ENCODE results near the gene DDIT3. TPM values are rescaled to one million over a fixed set of nuclear protein-coding genes. Genes with fewer than 3 reads are reported as not detected.
"Not testable (repeated sequence)": the region's sequence is repeated elsewhere in the genome, so short reads cannot be mapped to it uniquely, and the experiment has no call there.

The DDIT3 gene
- total RNA-seq, 1 experiment from 2014 or later = 11.8 TPM

- no peak for DNase-seq (ENCODE audit: low read depth)
These were observed 6.3 kb upstream of the DDIT3 start for GRCh38 chr12:57526477-57527126.

GRCh38 chr12:57525615-57526383, 5.5 kb upstream of the DDIT3 start:
- no peak for DNase-seq (ENCODE audit: low read depth)

- DNase-seq (ENCODE audit: low read depth) = no peak
These were observed 4.7 kb upstream of the DDIT3 start for GRCh38 chr12:57524814-57525614.

- no peak for DNase-seq (ENCODE audit: low read depth)
These were observed 3.6 kb upstream of the DDIT3 start for GRCh38 chr12:57523706-57524614.

- DNase-seq (ENCODE audit: low read depth) = peak; percentile 23
These were observed 2.8 kb upstream of the DDIT3 start for GRCh38 chr12:57522887-57523705.

GRCh38 chr12:57522011-57522886, 1.9 kb upstream of the DDIT3 start, which contains the start of gene MBD6:
TSS of gene MBD6 (plus strand) at chr12:57522824. CDS start at chr12:57524304, 1,480 bp downstream.
- peak; percentile 87 for DNase-seq (ENCODE audit: low read depth)

- DNase-seq (ENCODE audit: low read depth) = no peak
These were observed 1.3 kb upstream of the DDIT3 start for GRCh38 chr12:57521525-57522010.

- DNase-seq (ENCODE audit: low read depth) = peak; percentile 37
These were observed 590 bp downstream of the DDIT3 start for GRCh38 chr12:57519796-57520052.

- DNase-seq (ENCODE audit: low read depth) = no peak
These were observed 1.2 kb downstream of the DDIT3 start for GRCh38 chr12:57518920-57519795.

- no peak for DNase-seq (ENCODE audit: low read depth)
These were observed 2.0 kb downstream of the DDIT3 start for GRCh38 chr12:57518176-57518919.

GRCh38 chr12:57517718-57518117, 2.6 kb downstream of the DDIT3 start:
- not testable (repeated sequence) for DNase-seq (ENCODE audit: low read depth)

- DNase-seq (ENCODE audit: low read depth) = peak; percentile 46
These were observed 3.1 kb downstream of the DDIT3 start for GRCh38 chr12:57517187-57517586.

GRCh38 chr12:57516617-57517153, 3.6 kb downstream of the DDIT3 start:
- no peak for DNase-seq (ENCODE audit: low read depth)

GRCh38 chr12:57515934-57516541, 4.3 kb downstream of the DDIT3 start:
- DNase-seq (ENCODE audit: low read depth) = no peak

GRCh38 chr12:57515408-57515933, 4.8 kb downstream of the DDIT3 start:
- no peak for DNase-seq (ENCODE audit: low read depth)

- DNase-seq (ENCODE audit: low read depth) = no peak
These were observed 5.5 kb downstream of the DDIT3 start for GRCh38 chr12:57514720-57515407.

Measured in HT1080 (cell line).